ENCODE results near the gene UBA52. TPM values are rescaled to one million over a fixed set of nuclear protein-coding genes. Genes with fewer than 3 reads are reported as not detected.

The UBA52 gene
- total and polyA plus RNA-seq, 10 of the 15 experiments (the other 5 are each of a cell fraction or from before 2014, with no cell fraction given) = 1,131 to 2,392 (median 1,645) TPM

- TF ChIP-seq MXI1 (IDR thresholded peaks at IDR 0.05; ENCODE audit: low read depth, low read length) = 0 out of 2 replicates have a peak, but pooled peaks have one; percentile 61
- 0 out of 2 replicates have a peak, but pooled peaks have one; percentile 33 for TF ChIP-seq PAX5 (IDR thresholded peaks at IDR 0.05; ENCODE audit: borderline replicate concordance, low read depth, low read length)
- peak; percentile 43 for TF ChIP-seq MEF2B (IDR thresholded peaks at IDR 0.05; ENCODE audit: partially characterized antibody, poor library complexity, severe bottlenecking)
- TF ChIP-seq NFYA (IDR thresholded peaks at IDR 0.05; ENCODE audit: borderline replicate concordance, low read depth, low read length) = no peak
- TF ChIP-seq SREBF1 (IDR thresholded peaks at IDR 0.05; ENCODE audit: low read length) = no peak
- peak; percentile 91 for TF ChIP-seq POLR2A (IDR thresholded peaks at IDR 0.05; ENCODE audit: low read depth, low read length)
- no peak for TF ChIP-seq PAX8 (IDR thresholded peaks at IDR 0.05)
- 0 out of 2 replicates have a peak, but pooled peaks have one; percentile 25 for TF ChIP-seq ASH2L (IDR thresholded peaks at IDR 0.05; ENCODE audit: borderline replicate concordance, low read depth)
- TF ChIP-seq POU2F2 (IDR thresholded peaks at IDR 0.05; ENCODE audit: borderline replicate concordance, low read depth, low read length) = peak; percentile 59; the same call in 2 of the 3 replicates
- TF ChIP-seq NFIC (IDR thresholded peaks at IDR 0.05; ENCODE audit: low read depth, low read length) = no peak
- TF ChIP-seq KAT2A (conservative IDR thresholded peaks at IDR 0.05; ENCODE audit: control insufficient read depth, low read depth, low read length) = no peak
- TF ChIP-seq RAD21 (IDR thresholded peaks at IDR 0.05; ENCODE audit: insufficient read depth, low read depth, low read length) = no peak
- peak; percentile 70 for TF ChIP-seq CREB1 (IDR thresholded peaks at IDR 0.05; ENCODE audit: low read depth)
- TF ChIP-seq PML (IDR thresholded peaks at IDR 0.05; ENCODE audit: low read length) = 0 out of 2 replicates have a peak, but pooled peaks have one; percentile 91
- TF ChIP-seq, protein P1, sequence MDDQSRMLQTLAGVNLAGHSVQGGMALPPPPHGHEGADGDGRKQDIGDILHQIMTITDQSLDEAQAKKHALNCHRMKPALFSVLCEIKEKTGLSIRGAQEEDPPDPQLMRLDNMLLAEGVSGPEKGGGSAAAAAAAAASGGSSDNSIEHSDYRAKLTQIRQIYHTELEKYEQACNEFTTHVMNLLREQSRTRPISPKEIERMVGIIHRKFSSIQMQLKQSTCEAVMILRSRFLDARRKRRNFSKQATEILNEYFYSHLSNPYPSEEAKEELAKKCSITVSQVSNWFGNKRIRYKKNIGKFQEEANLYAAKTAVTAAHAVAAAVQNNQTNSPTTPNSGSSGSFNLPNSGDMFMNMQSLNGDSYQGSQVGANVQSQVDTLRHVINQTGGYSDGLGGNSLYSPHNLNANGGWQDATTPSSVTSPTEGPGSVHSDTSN (IDR thresholded peaks at IDR 0.05; ENCODE audit: insufficient replicate concordance, low read depth, low read length) = no peak
- TF ChIP-seq, protein P2, sequence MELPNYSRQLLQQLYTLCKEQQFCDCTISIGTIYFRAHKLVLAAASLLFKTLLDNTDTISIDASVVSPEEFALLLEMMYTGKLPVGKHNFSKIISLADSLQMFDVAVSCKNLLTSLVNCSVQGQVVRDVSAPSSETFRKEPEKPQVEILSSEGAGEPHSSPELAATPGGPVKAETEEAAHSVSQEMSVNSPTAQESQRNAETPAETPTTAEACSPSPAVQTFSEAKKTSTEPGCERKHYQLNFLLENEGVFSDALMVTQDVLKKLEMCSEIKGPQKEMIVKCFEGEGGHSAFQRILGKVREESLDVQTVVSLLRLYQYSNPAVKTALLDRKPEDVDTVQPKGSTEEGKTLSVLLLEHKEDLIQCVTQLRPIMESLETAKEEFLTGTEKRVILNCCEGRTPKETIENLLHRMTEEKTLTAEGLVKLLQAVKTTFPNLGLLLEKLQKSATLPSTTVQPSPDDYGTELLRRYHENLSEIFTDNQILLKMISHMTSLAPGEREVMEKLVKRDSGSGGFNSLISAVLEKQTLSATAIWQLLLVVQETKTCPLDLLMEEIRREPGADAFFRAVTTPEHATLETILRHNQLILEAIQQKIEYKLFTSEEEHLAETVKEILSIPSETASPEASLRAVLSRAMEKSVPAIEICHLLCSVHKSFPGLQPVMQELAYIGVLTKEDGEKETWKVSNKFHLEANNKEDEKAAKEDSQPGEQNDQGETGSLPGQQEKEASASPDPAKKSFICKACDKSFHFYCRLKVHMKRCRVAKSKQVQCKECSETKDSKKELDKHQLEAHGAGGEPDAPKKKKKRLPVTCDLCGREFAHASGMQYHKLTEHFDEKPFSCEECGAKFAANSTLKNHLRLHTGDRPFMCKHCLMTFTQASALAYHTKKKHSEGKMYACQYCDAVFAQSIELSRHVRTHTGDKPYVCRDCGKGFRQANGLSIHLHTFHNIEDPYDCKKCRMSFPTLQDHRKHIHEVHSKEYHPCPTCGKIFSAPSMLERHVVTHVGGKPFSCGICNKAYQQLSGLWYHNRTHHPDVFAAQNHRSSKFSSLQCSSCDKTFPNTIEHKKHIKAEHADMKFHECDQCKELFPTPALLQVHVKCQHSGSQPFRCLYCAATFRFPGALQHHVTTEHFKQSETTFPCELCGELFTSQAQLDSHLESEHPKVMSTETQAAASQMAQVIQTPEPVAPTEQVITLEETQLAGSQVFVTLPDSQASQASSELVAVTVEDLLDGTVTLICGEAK (IDR thresholded peaks at IDR 0.05; ENCODE audit: borderline replicate concordance) = no peak
- TF ChIP-seq MYB (IDR thresholded peaks at IDR 0.05; ENCODE audit: borderline replicate concordance, low read depth, low read length) = no peak
- TF ChIP-seq MYC (IDR thresholded peaks at IDR 0.05; ENCODE audit: insufficient read depth, insufficient read length, insufficient replicate concordance, low read length, severe bottlenecking) = no peak
- peak; percentile 73; the same call in 1 of the 2 replicates for TF ChIP-seq TAF1 (IDR thresholded peaks at IDR 0.05; ENCODE audit: borderline replicate concordance, low read depth, low read length)
- TF ChIP-seq ZNF622 (IDR thresholded peaks at IDR 0.05) = no peak
- TF ChIP-seq BCL11A (IDR thresholded peaks at IDR 0.05; ENCODE audit: low read depth, low read length) = no peak
- TF ChIP-seq MTA2 (IDR thresholded peaks at IDR 0.05; ENCODE audit: low read depth) = peak; percentile 25; the same call in 1 of the 2 replicates
- TF ChIP-seq CREM (IDR thresholded peaks at IDR 0.05; ENCODE audit: low read depth) = no peak; the same call in 1 of the 2 replicates
- peak; percentile 68 for TF ChIP-seq BACH1 (IDR thresholded peaks at IDR 0.05; ENCODE audit: borderline replicate concordance)
- TF ChIP-seq RCOR1 (conservative IDR thresholded peaks at IDR 0.05; ENCODE audit: low read depth, low read length) = no peak
- 0 out of 2 replicates have a peak, but pooled peaks have one; percentile 41 for TF ChIP-seq ZBED1 (IDR thresholded peaks at IDR 0.05; ENCODE audit: borderline replicate concordance)
- no peak for TF ChIP-seq CHD4 (IDR thresholded peaks at IDR 0.05)
- TF ChIP-seq NR2C2 (IDR thresholded peaks at IDR 0.05; ENCODE audit: borderline replicate concordance, control insufficient read depth, insufficient read length, low read depth) = no peak
These were observed 17.1 kb downstream of the UBA52 start, which contains the start of gene REX1BD (continued) for GRCh38 chr19:18588611-18589379.
